VCaP (cell line): ENCODE measurements around the gene GATA3.

Source experiments
- H3K27ac ChIP-seq: fragments of 450-650 bp; 2 replicates; pipeline ENCODE4 v1.5.1; 2017
- CTCF ChIP-seq: fragments of 450-650 bp; conservative IDR thresholded peaks from 2 replicates; pipeline ENCODE4 v1.5.1; 2017; ENCODE audit warnings: mild to moderate bottlenecking, moderate library complexity

Gene GATA3

GRCh38 chr10:8102708-8103401 is 48.4 kb downstream of the GATA3 start:
- H3K27ac ChIP-seq = no peak overlapping the region
- no peak for TF ChIP-seq CTCF

- H3K27ac ChIP-seq = no peak overlapping the region
- no peak for TF ChIP-seq CTCF
Measured at GRCh38 chr10:8103543-8103942, 49.1 kb downstream of the GATA3 start.

- no peak overlapping the region for H3K27ac ChIP-seq
- TF ChIP-seq CTCF = no peak
Measured at GRCh38 chr10:8104005-8104404, 49.5 kb downstream of the GATA3 start.

- no peak overlapping the region for H3K27ac ChIP-seq
- no peak for TF ChIP-seq CTCF
Measured at GRCh38 chr10:8104721-8105120, 50.2 kb downstream of the GATA3 start.

GRCh38 chr10:8105932-8106331 is 51.4 kb downstream of the GATA3 start:
- no peak for TF ChIP-seq CTCF
- H3K27ac ChIP-seq = no peak overlapping the region

GRCh38 chr10:8112230-8112905 is 57.9 kb downstream of the GATA3 start:
- no peak overlapping the region for H3K27ac ChIP-seq
- TF ChIP-seq CTCF = no peak

GRCh38 chr10:8112942-8113442 is 58.5 kb downstream of the GATA3 start:
- TF ChIP-seq CTCF = no peak
- H3K27ac ChIP-seq = no peak overlapping the region
